H1 (cell line): Measurements from ENCODE around the gene GABRB2. TPM values are rescaled to one million over a fixed set of nuclear protein-coding genes. Genes with fewer than 3 reads are reported as not detected.

Source experiments
- ATF2 ChIP-seq: IDR thresholded peaks from 2 replicates; pipeline ENCODE4 v1.6.1; 2012; ENCODE audit warnings: low read length, inconsistent platforms
- BRCA1 ChIP-seq: IDR thresholded peaks from 2 replicates; pipeline ENCODE4 v1.6.1; 2012; ENCODE audit warnings: low read depth, low read length, improper control_type of control experiment
- CHD1 ChIP-seq: IDR thresholded peaks from 2 replicates; pipeline ENCODE4 v1.6.1; 2012; ENCODE audit warnings: low read depth, low read length, improper control_type of control experiment
- E2F6 ChIP-seq: IDR thresholded peaks from 2 replicates; pipeline ENCODE4 v1.6.1; 2012; ENCODE audit warnings: inconsistent platforms
- EGR1 ChIP-seq: IDR thresholded peaks from 2 replicates; pipeline ENCODE4 v1.6.1; 2011; ENCODE audit warnings: low read depth, low read length, borderline replicate concordance
- EP300 ChIP-seq, 2 experiments: IDR thresholded peaks; 1 replicate in 1 of 2; 2 replicates in 1 of 2; pipeline ENCODE4 v1.6.1; 2011 to 2012; ENCODE audit warnings: low read depth in 2 of 2, low read length in 2 of 2, mild to moderate bottlenecking in 2 of 2, borderline replicate concordance in 1 of 2, inconsistent platforms in 1 of 2, moderate library complexity in 1 of 2
- JUND ChIP-seq: IDR thresholded peaks from 2 replicates; pipeline ENCODE4 v1.6.1; 2011; ENCODE audit warnings: mild to moderate bottlenecking, improper control_type of control experiment, low read length
- PHF8 ChIP-seq: fragments of 200-600 bp; sonication (generic); conservative IDR thresholded peaks from 2 replicates; pipeline ENCODE4 v1.7.1; 2012; ENCODE audit warnings: low read depth, mild to moderate bottlenecking, inconsistent platforms, low read length, moderate library complexity
- POLR2AphosphoS5 ChIP-seq: IDR thresholded peaks from 2 replicates; pipeline ENCODE4 v1.6.1; 2011; ENCODE audit warnings: low read depth, low read length
- RAD21 ChIP-seq, 2 experiments: IDR thresholded peaks in 1 of 2; conservative IDR thresholded peaks in 1 of 2; 2 replicates each; pipeline ENCODE4 v1.6.1; 2011; ENCODE audit warnings: low read depth in 2 of 2, low read length in 2 of 2, improper control_type of control experiment in 1 of 2, inconsistent platforms in 1 of 2, mild to moderate bottlenecking in 1 of 2, moderate library complexity in 1 of 2
- RBBP5 ChIP-seq: IDR thresholded peaks from 2 replicates; pipeline ENCODE4 v1.7.1; 2012; ENCODE audit warnings: low read depth, mild to moderate bottlenecking, inconsistent platforms, low read length, moderate library complexity, borderline replicate concordance
- RFX5 ChIP-seq: IDR thresholded peaks from 2 replicates; pipeline ENCODE4 v1.6.1; 2011; ENCODE audit warnings: low read depth, low read length, improper control_type of control experiment, borderline replicate concordance
- SAP30 ChIP-seq: fragments of 300-600 bp; sonication (generic); IDR thresholded peaks from 2 replicates; pipeline ENCODE4 v1.7.1; 2012; ENCODE audit warnings: low read length, moderate library complexity, mild to moderate bottlenecking, inconsistent platforms; ENCODE audit not compliant: insufficient read depth, insufficient replicate concordance
- SP2 ChIP-seq: IDR thresholded peaks from 2 replicates; pipeline ENCODE4 v1.6.1; 2012; ENCODE audit warnings: mild to moderate bottlenecking, low read length, inconsistent platforms
- SUZ12 ChIP-seq: fragments of 200-600 bp; sonication (generic); IDR thresholded peaks from 2 replicates; pipeline ENCODE4 v1.6.1; 2012; ENCODE audit warnings: mild to moderate bottlenecking, inconsistent platforms, low read length, moderate library complexity, mixed read lengths
- USF2 ChIP-seq: IDR thresholded peaks from 2 replicates; pipeline ENCODE4 v1.6.1; 2011; ENCODE audit warnings: low read length, improper control_type of control experiment
- YY1 ChIP-seq: IDR thresholded peaks from 2 replicates; pipeline ENCODE4 v1.6.1; 2011; ENCODE audit warnings: low read depth, mild to moderate bottlenecking, low read length
- ZNF274 ChIP-seq: IDR thresholded peaks from 2 replicates; pipeline ENCODE4 v1.7.0; 2012; ENCODE audit warnings: low read length, borderline replicate concordance; ENCODE audit errors: extremely low read depth
- polyA plus RNA-seq, 7 experiments: library from polyadenylated mRNA; depleted of rRNA in 3 of 7; stranded (reverse) in 5 of 7; unstranded in 2 of 7; fragments of >200 nt in 5 of 7; fragments of 200-250 nt in 2 of 7; gene quantifications; 1 replicate in 5 of 7; 2 replicates in 1 of 7; 4 replicates in 1 of 7; pipeline versions ENCODE4 v1.2.1 to v1.2.3, GENCODE V29; 2011 to 2013; ENCODE audit warnings: missing spikeins in 2 of 7, mixed read lengths in 2 of 7
- total RNA-seq: library from RNA; stranded (reverse); fragmentation: NEBNext Ultra II Directional; extraction: Animal tissue kit (Norgen Biotek cat#: 25700); gene quantifications from 2 replicates; pipeline ENCODE4 v1.2.1, GENCODE V29; 2021
- TF ChIP-seq, protein P1 (sequence below), 3 experiments: IDR thresholded peaks; 1 replicate in 2 of 3; 2 replicates in 1 of 3; pipeline versions ENCODE4 v1.5.1 to v1.6.1; 2011; ENCODE audit warnings: low read length in 3 of 3, mild to moderate bottlenecking in 3 of 3, inconsistent platforms in 2 of 3, low read depth in 1 of 3, moderate library complexity in 1 of 3; ENCODE audit not compliant: insufficient read depth in 1 of 3; ENCODE audit errors: control extremely low read depth in 1 of 3

The GABRB2 gene
- total and polyA plus RNA-seq, 2 of the 8 experiments (the other 6 are each of a cell fraction or from before 2014, with no cell fraction given) = 0.54 to 1.9 TPM

DNA sequence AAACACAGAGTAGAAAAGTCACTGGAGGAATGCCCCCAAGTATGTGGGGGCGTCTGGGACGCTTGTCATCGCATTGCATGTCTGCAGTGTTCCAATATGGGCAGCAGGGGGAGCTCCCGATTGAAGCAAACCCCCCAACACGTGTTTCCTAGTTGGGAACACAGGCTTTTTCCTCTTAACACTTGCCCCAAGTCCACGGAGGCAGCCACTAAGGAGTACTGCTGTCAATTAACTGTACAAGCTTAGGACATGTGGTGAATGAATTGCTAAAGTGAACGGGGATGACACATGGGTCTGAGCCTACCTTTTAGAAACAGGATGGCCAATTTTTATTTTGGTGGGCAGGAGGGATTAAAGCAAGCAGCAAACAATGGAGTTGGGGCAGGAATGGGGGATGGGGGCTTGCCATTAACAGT lies 2.2 kb downstream of the GABRB2 start (continued):
- no peak for TF ChIP-seq BRCA1
- no peak for TF ChIP-seq USF2
- TF ChIP-seq EGR1 = peak; percentile 69
- TF ChIP-seq ZNF274 = no peak
- no peak for TF ChIP-seq SAP30
- no peak for TF ChIP-seq RBBP5
- no peak for TF ChIP-seq JUND
- TF ChIP-seq EP300 (IDR thresholded peaks at IDR 0.05; ENCODE audit: borderline replicate concordance in 1 of 2, low read depth in 2 of 2, low read length in 2 of 2) = no peak
- no peak for TF ChIP-seq CHD1
- TF ChIP-seq YY1 = no peak
- no peak for TF ChIP-seq POLR2AphosphoS5
- no peak for TF ChIP-seq SP2
- peak; percentile 79 to 84 for TF ChIP-seq RAD21 (IDR thresholded peaks at IDR 0.05 in 1 of 2, conservative IDR thresholded peaks at IDR 0.05 in 1 of 2; ENCODE audit: low read depth in 2 of 2, low read length in 2 of 2)
- TF ChIP-seq, protein P1, sequence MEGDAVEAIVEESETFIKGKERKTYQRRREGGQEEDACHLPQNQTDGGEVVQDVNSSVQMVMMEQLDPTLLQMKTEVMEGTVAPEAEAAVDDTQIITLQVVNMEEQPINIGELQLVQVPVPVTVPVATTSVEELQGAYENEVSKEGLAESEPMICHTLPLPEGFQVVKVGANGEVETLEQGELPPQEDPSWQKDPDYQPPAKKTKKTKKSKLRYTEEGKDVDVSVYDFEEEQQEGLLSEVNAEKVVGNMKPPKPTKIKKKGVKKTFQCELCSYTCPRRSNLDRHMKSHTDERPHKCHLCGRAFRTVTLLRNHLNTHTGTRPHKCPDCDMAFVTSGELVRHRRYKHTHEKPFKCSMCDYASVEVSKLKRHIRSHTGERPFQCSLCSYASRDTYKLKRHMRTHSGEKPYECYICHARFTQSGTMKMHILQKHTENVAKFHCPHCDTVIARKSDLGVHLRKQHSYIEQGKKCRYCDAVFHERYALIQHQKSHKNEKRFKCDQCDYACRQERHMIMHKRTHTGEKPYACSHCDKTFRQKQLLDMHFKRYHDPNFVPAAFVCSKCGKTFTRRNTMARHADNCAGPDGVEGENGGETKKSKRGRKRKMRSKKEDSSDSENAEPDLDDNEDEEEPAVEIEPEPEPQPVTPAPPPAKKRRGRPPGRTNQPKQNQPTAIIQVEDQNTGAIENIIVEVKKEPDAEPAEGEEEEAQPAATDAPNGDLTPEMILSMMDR (IDR thresholded peaks at IDR 0.05; ENCODE audit: control extremely low read depth in 1 of 3, insufficient read depth in 1 of 3, low read depth in 1 of 3, low read length in 3 of 3) = peak; percentile 72 to 87 (median 84)
- TF ChIP-seq E2F6 = peak; percentile 94
- TF ChIP-seq ATF2 = 0 out of 2 replicates have a peak, but pooled peaks have one; percentile 23
- TF ChIP-seq SUZ12 = 0 out of 2 replicates have a peak, but pooled peaks have one; percentile 2
- TF ChIP-seq RFX5 = no peak
- no peak for TF ChIP-seq PHF8
